ENCODE measurements around the gene SLC35B4.
A peak's percentile ranks its signal among the peaks of the same experiment; 100 is the strongest.

The SLC35B4 gene

DNA sequence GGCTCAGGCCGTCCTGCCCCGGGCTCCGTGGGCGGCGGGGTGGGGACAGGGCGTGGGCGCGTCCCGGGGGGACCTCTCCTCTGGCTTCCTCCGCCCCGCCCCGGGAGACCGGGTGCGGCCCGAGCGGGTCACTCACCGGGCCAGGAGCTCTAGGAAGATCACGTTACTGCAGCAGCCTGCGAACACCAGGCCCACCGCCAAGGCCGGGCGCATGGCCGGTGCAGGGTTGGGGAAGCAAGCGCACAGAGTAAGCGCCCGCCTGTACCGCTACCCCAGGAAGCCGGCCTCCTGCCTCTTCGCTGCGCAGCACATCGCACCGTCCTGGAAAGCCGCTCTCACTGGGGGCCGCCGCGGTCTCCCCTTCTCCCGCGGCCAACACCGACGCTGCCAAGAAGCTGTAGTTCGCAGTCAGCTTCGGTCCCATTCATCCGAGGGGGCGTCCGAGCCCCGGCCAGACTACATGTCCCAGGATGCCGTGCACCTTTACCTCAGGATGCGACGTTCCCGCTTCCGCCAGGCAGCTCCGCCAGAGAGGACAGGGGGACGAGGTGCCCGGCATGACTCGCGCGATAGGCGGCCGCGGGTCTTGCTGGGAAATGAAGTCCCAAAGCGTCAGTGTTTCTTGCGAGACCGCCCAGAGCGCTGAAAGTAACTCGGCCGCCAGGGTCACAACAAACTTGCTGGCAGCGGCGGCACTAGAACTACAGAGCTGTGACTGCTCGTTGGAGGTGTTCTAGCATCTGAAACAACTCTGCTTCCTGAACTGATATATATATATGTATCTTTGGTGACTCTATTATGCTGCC is at the start of gene SLC35B4:
Gene SLC35B4, minus strand, starts transcription at position 392 of the 806 bp plus-strand sequence. Its CDS starts 179 bp downstream, at position 213.
- H3K4me3 ChIP-seq (replicated peaks in 1 of 2; ENCODE audit: low read depth in 2 of 2, low read length in 2 of 2), result peak within 1 kb of the TSS; percentile 91 to 95
- TF ChIP-seq CTCF (IDR thresholded peaks at IDR 0.05; ENCODE audit: low read depth, low read length), result peak; percentile 37
- peak; percentile 97 to 98 for DNase-seq (ENCODE audit: low read depth in 2 of 2)

- TF ChIP-seq CTCF (IDR thresholded peaks at IDR 0.05; ENCODE audit: low read depth, low read length), result no peak
- H3K4me3 ChIP-seq (replicated peaks in 1 of 2; ENCODE audit: low read depth in 2 of 2, low read length in 2 of 2), result no peak overlapping the region
- peak; percentile 35 to 47 for DNase-seq (ENCODE audit: low read depth in 2 of 2)
Observed at GRCh38 chr7:134366481-134366880, 49.8 kb upstream of the SLC35B4 start.

GRCh38 chr7:134365341-134366054 is 48.8 kb upstream of the SLC35B4 start:
- DNase-seq (ENCODE audit: low read depth in 2 of 2), result peak; percentile 73 to 89
- no peak for TF ChIP-seq CTCF (IDR thresholded peaks at IDR 0.05; ENCODE audit: low read depth, low read length)

GRCh38 chr7:134364619-134365037 is 47.9 kb upstream of the SLC35B4 start:
- TF ChIP-seq CTCF (IDR thresholded peaks at IDR 0.05; ENCODE audit: low read depth, low read length), result no peak
- peak; percentile 46 to 85 for DNase-seq (ENCODE audit: low read depth in 2 of 2)

More at GRCh38 chr7:134365341-134366054, 48.8 kb upstream of the SLC35B4 start:
- no peak overlapping the region for H3K4me3 ChIP-seq (replicated peaks in 1 of 2; ENCODE audit: low read depth in 2 of 2, low read length in 2 of 2)

DNA sequence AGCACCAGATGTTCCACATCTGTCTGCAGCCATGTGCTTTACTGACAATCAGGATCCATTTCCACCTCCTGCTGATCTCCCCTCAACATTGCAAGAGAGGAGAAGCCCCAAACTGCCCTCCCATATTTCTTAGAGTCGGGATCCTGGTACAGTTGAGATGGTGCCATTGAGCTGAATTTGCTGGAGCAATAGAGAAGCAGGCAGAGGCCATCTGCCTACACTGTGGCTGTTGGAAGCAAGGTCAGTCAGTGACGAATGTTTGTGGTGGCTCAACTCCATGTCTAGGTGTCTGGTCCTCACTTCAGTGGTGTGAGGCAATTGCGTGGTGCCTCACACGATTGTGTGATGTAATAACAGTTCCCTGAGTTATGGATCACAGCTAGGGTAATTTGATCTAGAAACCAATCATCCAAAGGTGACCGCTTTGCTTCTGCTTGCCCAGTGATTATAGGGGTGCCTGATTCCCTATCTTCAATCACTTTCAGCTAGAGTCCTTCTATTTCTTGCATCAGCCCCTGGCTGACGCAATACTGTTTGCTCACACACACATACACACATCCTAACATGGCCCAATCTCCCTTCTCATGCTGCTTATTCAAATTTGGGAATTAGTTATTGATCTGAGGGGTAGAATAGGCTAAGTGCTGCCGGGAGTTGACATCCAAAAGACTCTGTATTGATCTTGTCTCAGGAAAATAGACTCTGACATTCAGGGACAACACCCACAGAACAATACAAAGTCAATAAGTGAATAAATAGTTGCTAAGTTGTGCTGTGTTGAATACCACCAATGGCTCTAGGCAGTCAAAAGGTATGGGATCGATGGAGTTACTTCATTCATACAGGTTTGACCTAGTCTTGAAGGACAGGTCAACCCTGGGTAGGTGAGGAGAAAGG is 46.1 kb upstream of the SLC35B4 start:
- peak; percentile 51 to 74 for DNase-seq (ENCODE audit: low read depth in 2 of 2)
- TF ChIP-seq CTCF (IDR thresholded peaks at IDR 0.05; ENCODE audit: low read depth, low read length), result no peak
- H3K4me3 ChIP-seq (replicated peaks in 1 of 2; ENCODE audit: low read depth in 2 of 2, low read length in 2 of 2), result no peak overlapping the region

More at GRCh38 chr7:134364619-134365037, 47.9 kb upstream of the SLC35B4 start:
- H3K4me3 ChIP-seq (replicated peaks in 1 of 2; ENCODE audit: low read depth in 2 of 2, low read length in 2 of 2), result no peak overlapping the region

DNA sequence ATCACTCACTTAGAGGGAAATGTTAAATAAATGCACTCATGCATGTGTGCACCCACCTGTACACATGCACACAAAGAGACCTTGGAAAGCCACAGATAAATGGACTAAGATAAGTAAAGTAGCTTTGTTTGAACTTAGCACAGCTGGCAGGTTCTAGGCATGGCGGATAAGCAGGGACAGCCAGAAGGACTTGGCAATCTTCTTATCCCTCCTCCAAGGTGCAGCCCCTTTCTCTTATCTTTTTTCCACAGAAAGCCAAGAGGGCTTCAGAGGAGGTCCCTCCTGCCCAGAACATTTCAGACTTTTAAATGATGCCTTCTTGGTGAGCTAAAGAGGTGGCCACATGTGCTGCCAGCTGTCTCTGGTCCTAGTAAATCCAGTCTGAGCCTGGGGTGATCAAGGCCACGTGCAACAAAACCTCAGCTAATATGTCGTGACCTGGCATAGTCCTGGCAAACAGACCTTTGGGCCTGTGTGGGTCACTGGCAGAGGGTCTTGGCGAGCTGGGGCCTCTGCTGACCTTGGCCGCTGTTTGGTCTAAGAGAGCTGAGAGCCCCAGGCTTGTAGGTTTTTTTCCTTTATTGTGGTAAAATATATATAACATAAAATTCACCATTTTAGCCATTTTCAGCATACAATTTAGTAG is 43.2 kb upstream of the SLC35B4 start:
- no peak for TF ChIP-seq CTCF (IDR thresholded peaks at IDR 0.05; ENCODE audit: low read depth, low read length)
- no peak for DNase-seq (ENCODE audit: low read depth in 2 of 2)
- H3K4me3 ChIP-seq (replicated peaks in 1 of 2; ENCODE audit: low read depth in 2 of 2, low read length in 2 of 2), result no peak overlapping the region
